Endothelial cell of hepatic sinusoid (primary cell): ENCODE data around the gene PLA2G2C.

ENCODE experiments used
- in situ Hi-C: cut with HindIII; loops from 2 replicates; pipeline ENCODE4 v1.10.0; 2017; ENCODE audit warnings: low sequenced_read_pairs

The PLA2G2C gene

GRCh38 chr1:20210736-20211460 lies 24.6 kb upstream of the PLA2G2C start:
- in situ Hi-C loops, result loop anchor here (10.0 kb wide), 1 partner anchor 234 kb away; no protein-coding TSS in a partner anchor

DNA sequence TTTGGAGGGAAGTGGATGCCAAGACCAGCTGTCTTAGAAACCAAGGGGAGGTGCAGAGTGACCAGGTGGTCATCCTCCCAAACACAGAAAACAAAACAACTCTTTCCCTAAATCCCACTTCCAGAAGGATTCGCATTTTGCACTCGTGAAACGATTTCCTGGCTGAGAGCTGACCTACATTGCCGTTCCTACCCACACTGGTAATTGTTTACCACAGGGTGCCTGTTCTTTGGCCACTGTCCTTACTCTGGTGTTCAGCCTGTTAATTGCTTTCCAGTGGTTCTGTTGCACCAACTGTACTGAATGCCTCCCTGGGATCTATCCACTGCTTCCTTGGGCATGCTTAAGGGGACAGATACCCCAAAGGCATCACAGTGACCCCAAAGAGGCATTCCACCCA lies 23.2 kb upstream of the PLA2G2C start:
- in situ Hi-C loops, result no loop called here

GRCh38 chr1:20207546-20207945 lies 21.2 kb upstream of the PLA2G2C start:
- in situ Hi-C loops, result no loop called here

DNA sequence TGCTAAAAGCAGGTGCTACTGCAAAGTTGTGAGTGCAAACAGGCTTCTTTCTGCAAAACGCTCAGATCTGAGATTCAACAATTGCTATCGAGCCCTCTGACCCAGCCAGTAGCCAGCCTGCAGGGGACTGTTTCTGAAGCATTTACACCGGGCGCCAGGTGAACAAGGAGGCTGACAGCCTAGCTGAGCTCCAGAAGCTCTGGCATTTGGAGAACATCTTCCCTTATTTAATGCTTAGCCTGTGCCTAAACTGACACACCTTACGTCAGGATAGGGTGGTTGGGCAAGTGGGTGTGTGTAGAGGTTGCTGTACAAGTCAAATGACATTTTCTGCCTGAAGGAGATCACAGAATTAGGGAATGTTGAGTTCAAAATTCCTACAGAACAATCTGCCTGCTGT lies 15.8 kb upstream of the PLA2G2C start:
- in situ Hi-C loops, result no loop called here

DNA sequence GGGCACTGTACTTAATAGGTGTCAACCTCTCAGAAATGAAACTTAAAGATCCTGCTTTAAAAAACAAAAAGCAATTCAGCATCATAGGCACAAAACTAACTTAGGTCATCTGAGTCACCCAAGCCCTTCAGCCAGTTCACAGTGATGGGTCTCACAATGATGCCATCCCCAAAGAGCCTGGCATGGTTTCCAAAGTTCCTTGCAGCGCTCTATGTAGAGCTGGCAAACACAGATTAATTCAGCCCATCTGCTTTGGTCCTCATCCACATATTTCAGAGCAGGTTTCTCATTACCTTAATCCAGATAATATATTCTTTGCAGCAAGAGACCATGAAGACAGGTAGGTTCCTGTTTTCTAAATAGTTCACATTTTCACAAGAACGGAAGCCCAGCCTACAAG lies 14.6 kb upstream of the PLA2G2C start:
- in situ Hi-C loops, result no loop called here

- in situ Hi-C loops, result no loop called here
These were observed 13.5 kb upstream of the PLA2G2C start for GRCh38 chr1:20199840-20200239.

DNA sequence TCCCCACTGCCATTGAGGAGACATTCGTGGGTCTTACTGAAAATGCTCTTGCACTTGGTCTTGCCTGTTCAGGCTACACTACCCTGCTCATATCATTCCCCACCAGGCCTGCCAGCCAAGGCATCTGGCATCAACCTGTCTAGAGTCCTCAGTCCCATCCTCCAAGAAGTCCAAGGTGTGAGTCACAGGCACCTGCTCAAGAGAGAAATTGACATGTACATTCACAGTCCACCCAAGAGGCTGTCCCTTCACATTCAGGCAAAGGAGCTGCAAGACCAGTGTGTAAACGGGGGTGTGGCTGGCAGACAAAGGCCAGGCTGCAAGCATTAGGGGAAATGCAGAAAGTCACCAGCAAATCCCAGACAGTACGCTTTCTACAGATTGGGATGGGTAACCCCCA lies 13.1 kb upstream of the PLA2G2C start:
- in situ Hi-C loops, result no loop called here

- in situ Hi-C loops, result no loop called here
These were observed 12.6 kb upstream of the PLA2G2C start for GRCh38 chr1:20198918-20199317.

- in situ Hi-C loops, result no loop called here
These were observed 12.0 kb upstream of the PLA2G2C start for GRCh38 chr1:20198296-20198695.

DNA sequence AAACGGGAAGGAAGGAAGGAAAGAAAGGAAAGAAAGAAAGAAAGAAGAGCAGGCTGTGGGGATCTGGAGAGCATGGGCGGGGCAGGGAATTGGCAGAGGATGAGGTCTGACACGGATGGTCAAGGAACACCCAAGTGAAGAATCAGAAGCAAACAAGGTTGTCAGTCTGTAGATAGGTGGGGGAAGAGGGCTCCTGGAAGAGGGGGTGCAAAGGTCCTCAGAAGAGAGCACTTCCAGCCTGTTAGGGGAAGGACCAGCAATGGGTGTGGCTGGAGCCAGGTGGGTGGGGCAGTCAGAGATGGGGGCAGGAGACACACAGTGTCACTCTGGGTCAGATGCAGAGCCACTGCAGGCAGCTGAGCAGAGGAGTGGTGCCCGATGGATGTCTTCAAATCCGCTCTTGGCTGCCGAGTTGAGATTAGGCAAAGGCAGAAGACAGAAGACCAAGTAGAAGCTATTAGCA lies 11.0 kb upstream of the PLA2G2C start:
- in situ Hi-C loops, result no loop called here

DNA sequence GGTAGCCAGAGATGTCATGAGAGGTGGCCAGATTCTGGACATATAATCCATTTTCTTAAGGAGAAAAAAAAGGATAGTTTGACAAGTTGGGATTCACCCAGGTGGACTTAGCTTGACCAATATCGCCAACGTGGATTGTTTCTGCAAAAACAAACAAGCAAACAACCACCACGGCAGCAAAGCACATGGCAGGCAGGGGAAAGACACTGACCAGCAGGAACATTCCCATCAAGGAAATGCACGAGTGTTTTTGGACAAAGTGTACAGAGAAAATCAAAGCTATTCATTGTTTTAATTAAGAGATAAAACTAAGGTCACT lies 9.1 kb upstream of the PLA2G2C start:
- in situ Hi-C loops, result no loop called here

DNA sequence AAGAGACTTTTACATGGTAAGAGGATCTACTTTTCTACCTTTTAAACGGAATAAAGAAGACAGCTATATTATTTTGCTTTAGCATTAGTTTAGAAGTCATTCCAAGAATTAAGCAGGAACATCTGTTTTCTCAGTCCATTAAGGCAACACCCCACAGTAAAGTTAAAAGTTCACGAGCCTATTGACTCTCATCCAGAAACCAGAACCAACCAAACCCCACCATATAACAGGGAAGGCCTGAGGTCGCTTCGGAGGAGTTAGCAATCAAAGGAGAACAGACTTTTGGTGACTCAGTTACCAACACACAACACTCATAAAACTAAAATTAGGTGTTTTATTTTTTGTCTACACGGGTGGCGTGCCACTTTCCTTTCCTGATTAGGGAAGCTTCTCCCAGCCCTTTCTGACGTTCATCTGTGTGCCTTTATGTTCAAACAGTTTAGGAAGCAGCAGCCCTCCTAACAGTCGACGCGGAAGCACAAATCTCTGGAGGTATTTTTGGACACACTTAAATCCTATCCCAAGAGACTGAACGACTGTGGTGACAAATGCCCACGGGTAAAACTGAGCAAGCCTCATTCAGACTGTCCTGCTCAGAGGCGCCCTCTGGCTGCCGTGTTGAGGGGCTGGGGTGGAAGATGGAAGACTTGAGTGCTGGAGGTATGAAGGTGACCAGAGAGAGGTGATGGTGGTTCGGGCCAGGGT lies 8.6 kb upstream of the PLA2G2C start:
- in situ Hi-C loops, result no loop called here

GRCh38 chr1:20194224-20194623 lies 7.9 kb upstream of the PLA2G2C start:
- in situ Hi-C loops, result no loop called here

DNA sequence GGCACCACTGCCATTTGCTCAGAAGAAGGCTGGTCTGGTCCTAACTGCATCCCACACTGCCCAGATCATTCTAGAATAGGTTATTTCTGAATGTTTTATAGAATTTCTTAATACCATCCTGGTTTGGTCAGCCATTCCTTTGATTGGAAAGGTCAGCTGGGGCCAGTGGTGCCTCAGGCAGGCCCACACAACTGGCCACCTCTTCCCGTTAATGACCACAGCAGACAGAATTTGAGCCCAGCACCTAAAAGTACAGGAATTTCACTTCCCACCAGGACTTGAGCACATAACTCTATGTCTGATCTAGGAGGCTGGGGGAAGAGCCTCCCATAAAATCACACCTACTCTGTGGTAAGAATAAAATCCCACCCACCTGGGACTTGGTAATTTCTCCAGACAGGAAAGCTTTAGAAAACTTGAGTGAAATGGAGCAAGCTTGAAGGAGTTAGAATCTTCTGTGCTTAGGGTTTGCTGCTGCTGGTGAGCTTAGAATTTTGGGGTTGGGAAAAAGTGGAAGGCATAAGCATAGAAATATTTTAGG lies 6.6 kb upstream of the PLA2G2C start:
- in situ Hi-C loops, result no loop called here

- in situ Hi-C loops, result no loop called here
These were observed 6.0 kb upstream of the PLA2G2C start for GRCh38 chr1:20192364-20192763.

DNA sequence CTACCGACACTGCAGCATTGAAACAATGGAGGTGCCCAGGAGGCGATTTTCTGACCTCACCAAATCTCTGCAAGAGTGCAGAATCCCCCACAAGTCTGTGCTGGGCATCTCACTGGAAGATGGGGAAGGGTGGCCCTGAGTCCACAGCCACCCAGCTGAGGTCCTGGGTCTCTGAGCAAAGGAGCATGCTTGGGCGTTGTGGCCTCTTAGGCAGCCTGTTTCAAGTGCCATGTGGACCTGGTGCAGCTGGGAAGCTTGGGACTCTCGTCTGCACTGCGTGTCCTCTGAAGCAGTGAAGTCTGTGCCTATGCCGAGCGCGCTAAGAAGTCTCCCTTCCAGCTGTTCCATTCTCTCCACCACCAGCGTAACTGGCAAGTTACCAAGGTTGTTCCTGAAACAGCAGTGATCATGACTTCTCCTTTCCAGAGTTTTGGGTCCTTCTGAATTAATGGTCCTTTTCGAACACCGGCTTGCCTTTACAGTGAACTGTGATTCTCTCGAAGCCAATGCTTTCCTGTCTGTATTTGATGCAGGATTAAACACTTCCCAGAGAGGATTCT lies 5.0 kb upstream of the PLA2G2C start:
- in situ Hi-C loops, result no loop called here

DNA sequence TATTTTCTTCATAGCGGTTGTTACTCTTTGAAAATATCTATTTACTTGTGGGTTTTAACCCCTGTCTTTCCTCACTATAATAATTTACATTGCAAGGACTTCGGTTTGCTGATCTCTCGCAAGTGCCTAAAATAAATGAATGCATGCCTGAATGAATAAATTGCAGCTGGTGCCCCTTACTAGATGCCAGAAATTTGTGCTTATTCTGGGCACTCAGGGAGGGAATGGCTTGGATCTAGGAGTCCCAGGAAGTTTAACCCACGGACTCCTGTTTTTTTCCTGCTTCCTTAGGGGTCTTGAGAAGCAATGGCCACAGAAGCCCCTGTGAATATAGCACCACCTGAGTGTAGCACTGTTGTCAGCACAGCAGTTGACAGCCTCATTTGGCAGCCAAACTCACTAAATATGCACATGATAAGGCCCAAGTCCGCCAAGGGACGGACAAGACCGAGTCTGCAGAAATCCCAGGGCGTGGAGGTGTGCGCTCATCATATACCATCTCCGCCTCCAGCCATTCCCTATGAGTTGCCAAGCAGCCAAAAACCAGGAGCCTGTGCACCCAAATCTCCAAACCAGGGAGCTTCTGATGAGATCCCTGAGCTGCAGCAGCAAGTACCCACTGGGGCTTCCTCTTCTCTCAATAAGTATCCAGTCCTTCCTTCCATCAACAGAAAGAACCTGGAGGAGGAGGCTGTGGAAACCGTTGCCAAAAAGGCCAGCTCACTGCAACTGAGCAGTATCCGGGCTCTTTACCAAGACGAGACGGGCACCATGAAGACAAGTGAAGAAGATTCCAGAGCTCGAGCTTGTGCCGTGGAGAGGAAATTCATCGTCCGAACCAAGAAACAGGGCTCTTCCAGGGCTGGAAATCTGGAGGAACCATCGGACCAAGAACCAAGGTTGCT lies 4.2 kb upstream of the PLA2G2C start:
- in situ Hi-C loops, result no loop called here

DNA sequence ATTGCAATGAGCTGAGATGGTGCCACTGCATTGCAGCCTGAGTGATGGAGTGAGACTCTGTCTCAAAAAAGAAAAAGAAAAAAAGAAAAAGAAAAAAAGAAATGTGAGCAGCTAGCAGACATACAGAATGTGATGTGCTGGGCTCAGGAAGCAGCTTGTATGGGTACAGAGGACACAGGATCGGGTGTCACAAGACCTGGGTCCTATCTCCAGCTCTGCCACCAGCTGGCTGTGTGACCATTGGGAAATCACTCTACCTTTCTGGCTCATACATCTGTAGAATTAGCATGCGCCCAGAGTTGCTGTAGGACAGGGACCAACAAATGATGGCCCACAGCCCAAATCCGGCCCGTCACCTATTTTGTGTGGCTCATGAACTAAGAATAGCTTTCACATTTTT lies 3.3 kb upstream of the PLA2G2C start:
- in situ Hi-C loops, result no loop called here

GRCh38 chr1:20188455-20188817 lies 2.1 kb upstream of the PLA2G2C start:
- in situ Hi-C loops, result no loop called here

DNA sequence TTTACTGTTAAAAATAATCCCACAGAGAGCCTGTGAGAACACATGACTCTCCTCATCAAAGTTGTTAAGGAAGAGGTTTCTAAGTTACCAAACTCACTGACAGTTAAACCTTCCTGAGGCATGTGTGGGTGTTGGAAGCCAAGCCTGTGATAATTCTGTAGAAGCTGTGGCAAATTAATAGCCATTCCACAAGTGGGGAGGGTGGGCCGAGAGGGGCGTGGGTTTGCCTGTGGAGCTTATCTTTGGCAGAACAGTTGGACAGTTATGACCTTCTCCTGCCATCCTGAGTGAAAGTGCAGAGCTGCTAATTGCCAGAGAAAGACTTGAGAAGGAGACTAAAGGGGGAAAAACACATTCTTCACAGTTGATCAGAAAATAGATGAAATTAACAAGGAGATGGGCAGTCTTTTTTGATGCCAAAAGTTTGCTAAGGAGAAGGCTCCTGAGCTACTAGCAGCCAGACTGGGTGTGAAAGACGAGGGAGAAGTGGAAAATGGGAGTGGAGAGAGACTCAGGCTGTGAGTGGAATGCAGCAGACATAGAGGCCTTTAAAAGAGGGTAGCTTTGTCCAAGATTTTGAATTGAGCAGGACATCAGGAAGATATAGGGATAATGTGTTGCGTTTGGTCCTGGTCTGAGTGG lies 1.6 kb upstream of the PLA2G2C start:
- in situ Hi-C loops, result no loop called here
